Panc1 (cell line): ENCODE measurements around the gene PGA4.

Source experiments
- CTCF ChIP-seq: fragments of 450-650 bp; IDR thresholded peaks from 2 replicates; pipeline ENCODE4 v1.5.1; 2017; ENCODE audit warnings: mild to moderate bottlenecking
- POLR2AphosphoS5 ChIP-seq: IDR thresholded peaks from 2 replicates; pipeline ENCODE4 v1.6.1; 2012; ENCODE audit warnings: mild to moderate bottlenecking, low read depth, low read length, moderate library complexity
- TF ChIP-seq, protein P1 (sequence below), 2 experiments: IDR thresholded peaks; 2 replicates each; pipeline ENCODE4 v1.6.1; 2011 to 2012; ENCODE audit warnings: low read depth in 2 of 2, control low read depth in 1 of 2, low read length in 1 of 2, mild to moderate bottlenecking in 1 of 2, moderate library complexity in 1 of 2; ENCODE audit not compliant: insufficient read depth in 1 of 2

GRCh38 chr11:61172888-61173287 lies 49.3 kb upstream of the PGA4 start:
- TF ChIP-seq CTCF (no peak), POLR2AphosphoS5 (no peak)
- TF ChIP-seq, protein P1, sequence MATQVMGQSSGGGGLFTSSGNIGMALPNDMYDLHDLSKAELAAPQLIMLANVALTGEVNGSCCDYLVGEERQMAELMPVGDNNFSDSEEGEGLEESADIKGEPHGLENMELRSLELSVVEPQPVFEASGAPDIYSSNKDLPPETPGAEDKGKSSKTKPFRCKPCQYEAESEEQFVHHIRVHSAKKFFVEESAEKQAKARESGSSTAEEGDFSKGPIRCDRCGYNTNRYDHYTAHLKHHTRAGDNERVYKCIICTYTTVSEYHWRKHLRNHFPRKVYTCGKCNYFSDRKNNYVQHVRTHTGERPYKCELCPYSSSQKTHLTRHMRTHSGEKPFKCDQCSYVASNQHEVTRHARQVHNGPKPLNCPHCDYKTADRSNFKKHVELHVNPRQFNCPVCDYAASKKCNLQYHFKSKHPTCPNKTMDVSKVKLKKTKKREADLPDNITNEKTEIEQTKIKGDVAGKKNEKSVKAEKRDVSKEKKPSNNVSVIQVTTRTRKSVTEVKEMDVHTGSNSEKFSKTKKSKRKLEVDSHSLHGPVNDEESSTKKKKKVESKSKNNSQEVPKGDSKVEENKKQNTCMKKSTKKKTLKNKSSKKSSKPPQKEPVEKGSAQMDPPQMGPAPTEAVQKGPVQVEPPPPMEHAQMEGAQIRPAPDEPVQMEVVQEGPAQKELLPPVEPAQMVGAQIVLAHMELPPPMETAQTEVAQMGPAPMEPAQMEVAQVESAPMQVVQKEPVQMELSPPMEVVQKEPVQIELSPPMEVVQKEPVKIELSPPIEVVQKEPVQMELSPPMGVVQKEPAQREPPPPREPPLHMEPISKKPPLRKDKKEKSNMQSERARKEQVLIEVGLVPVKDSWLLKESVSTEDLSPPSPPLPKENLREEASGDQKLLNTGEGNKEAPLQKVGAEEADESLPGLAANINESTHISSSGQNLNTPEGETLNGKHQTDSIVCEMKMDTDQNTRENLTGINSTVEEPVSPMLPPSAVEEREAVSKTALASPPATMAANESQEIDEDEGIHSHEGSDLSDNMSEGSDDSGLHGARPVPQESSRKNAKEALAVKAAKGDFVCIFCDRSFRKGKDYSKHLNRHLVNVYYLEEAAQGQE (IDR thresholded peaks at IDR 0.05; ENCODE audit: insufficient read depth in 1 of 2, low read depth in 2 of 2, low read length in 1 of 2), result no peak
